K562 (cell line): Measurements from ENCODE around the gene CST6. TPM values are rescaled to one million over a fixed set of nuclear protein-coding genes. Genes with fewer than 3 reads are reported as not detected.

ENCODE experiments used
- CREB5 ChIP-seq: fragments of 250-450 bp; sonication (Bioruptor Pico); IDR thresholded peaks from 2 replicates; pipeline ENCODE4 v1.5.0; 2020; ENCODE audit warnings: mild to moderate bottlenecking
- DMBX1 ChIP-seq: fragments of 250-450 bp; sonication (Bioruptor Pico); IDR thresholded peaks from 2 replicates; pipeline ENCODE4 v1.8.0; 2022; ENCODE audit warnings: inconsistent platforms, mild to moderate bottlenecking, moderate library complexity, borderline replicate concordance
- EP400 ChIP-seq: fragments of 450-650 bp; IDR thresholded peaks from 2 replicates; pipeline ENCODE4 v1.6.1; 2017; ENCODE audit warnings: antibody characterized with exemption, mild to moderate bottlenecking, moderate library complexity
- JUND ChIP-seq, 2 experiments: IDR thresholded peaks; 2 replicates in 1 of 2; 3 replicates in 1 of 2; pipeline ENCODE4 v1.6.1; 2011; ENCODE audit warnings: borderline replicate concordance in 2 of 2, low read depth in 2 of 2, low read length in 2 of 2, improper control_type of control experiment in 1 of 2, missing biosample characterization in 1 of 2, missing genetic modification characterization in 1 of 2, missing genetic modification reagents in 1 of 2
- NCOR1 ChIP-seq: fragments of 450-650 bp; IDR thresholded peaks from 2 replicates; pipeline ENCODE4 v1.6.1; 2016; ENCODE audit warnings: mild to moderate bottlenecking, moderate library complexity
- NEUROD1 ChIP-seq: fragments of 150-350 bp; IDR thresholded peaks from 2 replicates; pipeline ENCODE4 v1.6.1; 2014; ENCODE audit warnings: borderline replicate concordance, low read length, low read depth; ENCODE audit not compliant: partially characterized antibody
- SIN3A ChIP-seq, 2 experiments: fragments of 150-350 bp in 1 of 2; IDR thresholded peaks; 2 replicates each; pipeline ENCODE4 v1.6.1; 2011 to 2016; ENCODE audit warnings: borderline replicate concordance in 2 of 2, low read depth in 2 of 2, low read length in 2 of 2, mild to moderate bottlenecking in 2 of 2, moderate library complexity in 2 of 2; ENCODE audit not compliant: control insufficient read depth in 1 of 2
- SMC3 ChIP-seq: conservative IDR thresholded peaks from 2 replicates; pipeline ENCODE4 v1.6.1; 2011; ENCODE audit warnings: low read depth, low read length, improper control_type of control experiment; ENCODE audit not compliant: insufficient read depth
- SP1 ChIP-seq: sonication (generic); formaldehyde crosslinking; IDR thresholded peaks from 2 replicates; pipeline ENCODE4 v1.8.1; 2022; ENCODE audit warnings: mild to moderate bottlenecking, missing genetic modification reagents
- TAF15 ChIP-seq: fragments of 200-400 bp; formaldehyde crosslinking; IDR thresholded peaks from 2 replicates; pipeline ENCODE4 v1.6.1; 2017; ENCODE audit warnings: mild to moderate bottlenecking, low read depth, low read length, moderate library complexity
- XRCC3 ChIP-seq: fragments of 450-650 bp; IDR thresholded peaks from 2 replicates; pipeline ENCODE4 v1.6.1; 2017; ENCODE audit warnings: mild to moderate bottlenecking, moderate library complexity
- ZNF384 ChIP-seq: IDR thresholded peaks from 2 replicates; pipeline ENCODE4 v1.6.1; 2012; ENCODE audit warnings: low read depth, low read length, improper control_type of control experiment
- polyA plus RNA-seq, 8 experiments: library from polyadenylated mRNA; depleted of rRNA in 4 of 8; stranded (reverse) in 5 of 8; unstranded in 3 of 8; fragments of >200 nt; fragmentation: Nextera tagmentation in 2 of 8; fragmentation: Illumina TruSeq in 1 of 8; extraction: Ambion mirVana in 2 of 8; extraction: Trizol in 1 of 8; gene quantifications; 2 replicates each; pipeline versions ENCODE4 v1.2.1 to v1.2.3, GENCODE V29; 2011 to 2014; ENCODE audit warnings: inconsistent platforms in 1 of 8, missing spikeins in 1 of 8
- total RNA-seq, 7 experiments: library from RNA; depleted of rRNA in 6 of 7; stranded (reverse); fragments of >200 nt in 6 of 7; fragmentation: Illumina TruSeq in 2 of 7; extraction: Trizol in 2 of 7; gene quantifications; 2 replicates each; pipeline versions ENCODE4 v1.2.1 to v1.2.3, GENCODE V29; 2011 to 2021; ENCODE audit warnings: low replicate concordance in 1 of 7
- TF ChIP-seq, protein P1 (sequence below): fragments of 200-600 bp; sonication (generic); IDR thresholded peaks from one replicate; pipeline ENCODE4 v1.6.1; 2012; ENCODE audit warnings: mild to moderate bottlenecking, low read depth, low read length, inconsistent platforms

Gene CST6
- total and polyA plus RNA-seq, 9 of the 15 experiments (the other 6 are each of a cell fraction or from before 2014, with no cell fraction given) = not detected

GRCh38 chr11:66045177-66045639 lies 33.4 kb downstream of the CST6 start (continued):
- TF ChIP-seq DMBX1 (CRISPR knock-in tag) (no peak), ZNF384 (no peak), XRCC3 (no peak), SP1 (peak; percentile 94), EP400 (no peak), SMC3 (0 out of 2 replicates have a peak, but pooled peaks have one; percentile 53), JUND (IDR thresholded peaks at IDR 0.05; ENCODE audit: borderline replicate concordance, low read depth, low read length) (0 out of 2 replicates have a peak, but pooled peaks have one; percentile 39), JUND (tag; IDR thresholded peaks at IDR 0.05; ENCODE audit: borderline replicate concordance, low read depth, low read length) (no peak; the same call in 2 of the 3 replicates), TAF15 (no peak), NCOR1 (no peak), SIN3A (IDR thresholded peaks at IDR 0.05; ENCODE audit: borderline replicate concordance in 2 of 2, control insufficient read depth in 1 of 2, low read depth in 2 of 2, low read length in 2 of 2) (peak in 1 of 2 experiments; percentile 76; a peak in 1 of 4 replicates), CREB5 (no peak), NEUROD1 (peak; percentile 21)
- TF ChIP-seq, protein P1, sequence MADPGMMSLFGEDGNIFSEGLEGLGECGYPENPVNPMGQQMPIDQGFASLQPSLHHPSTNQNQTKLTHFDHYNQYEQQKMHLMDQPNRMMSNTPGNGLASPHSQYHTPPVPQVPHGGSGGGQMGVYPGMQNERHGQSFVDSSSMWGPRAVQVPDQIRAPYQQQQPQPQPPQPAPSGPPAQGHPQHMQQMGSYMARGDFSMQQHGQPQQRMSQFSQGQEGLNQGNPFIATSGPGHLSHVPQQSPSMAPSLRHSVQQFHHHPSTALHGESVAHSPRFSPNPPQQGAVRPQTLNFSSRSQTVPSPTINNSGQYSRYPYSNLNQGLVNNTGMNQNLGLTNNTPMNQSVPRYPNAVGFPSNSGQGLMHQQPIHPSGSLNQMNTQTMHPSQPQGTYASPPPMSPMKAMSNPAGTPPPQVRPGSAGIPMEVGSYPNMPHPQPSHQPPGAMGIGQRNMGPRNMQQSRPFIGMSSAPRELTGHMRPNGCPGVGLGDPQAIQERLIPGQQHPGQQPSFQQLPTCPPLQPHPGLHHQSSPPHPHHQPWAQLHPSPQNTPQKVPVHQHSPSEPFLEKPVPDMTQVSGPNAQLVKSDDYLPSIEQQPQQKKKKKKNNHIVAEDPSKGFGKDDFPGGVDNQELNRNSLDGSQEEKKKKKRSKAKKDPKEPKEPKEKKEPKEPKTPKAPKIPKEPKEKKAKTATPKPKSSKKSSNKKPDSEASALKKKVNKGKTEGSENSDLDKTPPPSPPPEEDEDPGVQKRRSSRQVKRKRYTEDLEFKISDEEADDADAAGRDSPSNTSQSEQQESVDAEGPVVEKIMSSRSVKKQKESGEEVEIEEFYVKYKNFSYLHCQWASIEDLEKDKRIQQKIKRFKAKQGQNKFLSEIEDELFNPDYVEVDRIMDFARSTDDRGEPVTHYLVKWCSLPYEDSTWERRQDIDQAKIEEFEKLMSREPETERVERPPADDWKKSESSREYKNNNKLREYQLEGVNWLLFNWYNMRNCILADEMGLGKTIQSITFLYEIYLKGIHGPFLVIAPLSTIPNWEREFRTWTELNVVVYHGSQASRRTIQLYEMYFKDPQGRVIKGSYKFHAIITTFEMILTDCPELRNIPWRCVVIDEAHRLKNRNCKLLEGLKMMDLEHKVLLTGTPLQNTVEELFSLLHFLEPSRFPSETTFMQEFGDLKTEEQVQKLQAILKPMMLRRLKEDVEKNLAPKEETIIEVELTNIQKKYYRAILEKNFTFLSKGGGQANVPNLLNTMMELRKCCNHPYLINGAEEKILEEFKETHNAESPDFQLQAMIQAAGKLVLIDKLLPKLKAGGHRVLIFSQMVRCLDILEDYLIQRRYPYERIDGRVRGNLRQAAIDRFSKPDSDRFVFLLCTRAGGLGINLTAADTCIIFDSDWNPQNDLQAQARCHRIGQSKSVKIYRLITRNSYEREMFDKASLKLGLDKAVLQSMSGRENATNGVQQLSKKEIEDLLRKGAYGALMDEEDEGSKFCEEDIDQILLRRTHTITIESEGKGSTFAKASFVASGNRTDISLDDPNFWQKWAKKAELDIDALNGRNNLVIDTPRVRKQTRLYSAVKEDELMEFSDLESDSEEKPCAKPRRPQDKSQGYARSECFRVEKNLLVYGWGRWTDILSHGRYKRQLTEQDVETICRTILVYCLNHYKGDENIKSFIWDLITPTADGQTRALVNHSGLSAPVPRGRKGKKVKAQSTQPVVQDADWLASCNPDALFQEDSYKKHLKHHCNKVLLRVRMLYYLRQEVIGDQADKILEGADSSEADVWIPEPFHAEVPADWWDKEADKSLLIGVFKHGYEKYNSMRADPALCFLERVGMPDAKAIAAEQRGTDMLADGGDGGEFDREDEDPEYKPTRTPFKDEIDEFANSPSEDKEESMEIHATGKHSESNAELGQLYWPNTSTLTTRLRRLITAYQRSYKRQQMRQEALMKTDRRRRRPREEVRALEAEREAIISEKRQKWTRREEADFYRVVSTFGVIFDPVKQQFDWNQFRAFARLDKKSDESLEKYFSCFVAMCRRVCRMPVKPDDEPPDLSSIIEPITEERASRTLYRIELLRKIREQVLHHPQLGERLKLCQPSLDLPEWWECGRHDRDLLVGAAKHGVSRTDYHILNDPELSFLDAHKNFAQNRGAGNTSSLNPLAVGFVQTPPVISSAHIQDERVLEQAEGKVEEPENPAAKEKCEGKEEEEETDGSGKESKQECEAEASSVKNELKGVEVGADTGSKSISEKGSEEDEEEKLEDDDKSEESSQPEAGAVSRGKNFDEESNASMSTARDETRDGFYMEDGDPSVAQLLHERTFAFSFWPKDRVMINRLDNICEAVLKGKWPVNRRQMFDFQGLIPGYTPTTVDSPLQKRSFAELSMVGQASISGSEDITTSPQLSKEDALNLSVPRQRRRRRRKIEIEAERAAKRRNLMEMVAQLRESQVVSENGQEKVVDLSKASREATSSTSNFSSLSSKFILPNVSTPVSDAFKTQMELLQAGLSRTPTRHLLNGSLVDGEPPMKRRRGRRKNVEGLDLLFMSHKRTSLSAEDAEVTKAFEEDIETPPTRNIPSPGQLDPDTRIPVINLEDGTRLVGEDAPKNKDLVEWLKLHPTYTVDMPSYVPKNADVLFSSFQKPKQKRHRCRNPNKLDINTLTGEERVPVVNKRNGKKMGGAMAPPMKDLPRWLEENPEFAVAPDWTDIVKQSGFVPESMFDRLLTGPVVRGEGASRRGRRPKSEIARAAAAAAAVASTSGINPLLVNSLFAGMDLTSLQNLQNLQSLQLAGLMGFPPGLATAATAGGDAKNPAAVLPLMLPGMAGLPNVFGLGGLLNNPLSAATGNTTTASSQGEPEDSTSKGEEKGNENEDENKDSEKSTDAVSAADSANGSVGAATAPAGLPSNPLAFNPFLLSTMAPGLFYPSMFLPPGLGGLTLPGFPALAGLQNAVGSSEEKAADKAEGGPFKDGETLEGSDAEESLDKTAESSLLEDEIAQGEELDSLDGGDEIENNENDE = no peak
